ENCODE measurements around the gene NCAPD3. TPM values are rescaled to one million over a fixed set of nuclear protein-coding genes. Genes with fewer than 3 reads are reported as not detected.
A peak's percentile ranks its signal among the peaks of the same experiment; 100 is the strongest.

The NCAPD3 gene
- total RNA-seq, 1 donor = 9.4 TPM

GRCh38 chr11:134125507-134125906, 98.3 kb downstream of the NCAPD3 start:
- Histone ChIP-seq H3K4me2 (ENCODE audit: insufficient read depth, low read length) (peak overlapping the region; percentile 92), H3K4me1 (ENCODE audit: insufficient read depth, low read length) (peaks cover 32% of the 10 kb centered on the region), H3K4me3 (ENCODE audit: insufficient read depth, low read length) (peak overlapping the region; percentile 76), H3K27ac (ENCODE audit: low read depth, low read length) (peak overlapping the region; percentile 60), H3K9me3 (ENCODE audit: low read depth, low read length) (no peaks in the 10 kb centered on the region), H3K27me3 (ENCODE audit: insufficient read depth, low read length) (no peaks in the 10 kb centered on the region), H3K79me2 (ENCODE audit: insufficient read depth, low read length) (no peaks in the 10 kb centered on the region), H2AFZ (ENCODE audit: low read length) (peak overlapping the region; percentile 56), H4K20me1 (ENCODE audit: insufficient read depth, low read length) (peaks cover 6% of the 10 kb centered on the region), H3K36me3 (ENCODE audit: insufficient read depth, low read length) (no peaks in the 10 kb centered on the region)
- TF ChIP-seq CTCF (IDR thresholded peaks at IDR 0.05; ENCODE audit: extremely low read depth, low read depth, low read length) = no peak
- DNase-seq (ENCODE audit: insufficient read length, low spot score, missing footprints) = peak; percentile 67

GRCh38 chr11:134124660-134125451, 98.9 kb downstream of the NCAPD3 start:
- H4K20me1 ChIP-seq (ENCODE audit: insufficient read depth, low read length) = peaks cover 6% of the 10 kb centered on the region
- peak overlapping the region; percentile 56 for H2AFZ ChIP-seq (ENCODE audit: low read length)
- peak overlapping the region; percentile 60 for H3K27ac ChIP-seq (ENCODE audit: low read depth, low read length)
- H3K4me1 ChIP-seq (ENCODE audit: insufficient read depth, low read length) = peaks cover 39% of the 10 kb centered on the region
- H3K4me2 ChIP-seq (ENCODE audit: insufficient read depth, low read length) = peak overlapping the region; percentile 92
- H3K79me2 ChIP-seq (ENCODE audit: insufficient read depth, low read length) = no peaks in the 10 kb centered on the region
- no peaks in the 10 kb centered on the region for H3K27me3 ChIP-seq (ENCODE audit: insufficient read depth, low read length)
- no peaks in the 10 kb centered on the region for H3K9me3 ChIP-seq (ENCODE audit: low read depth, low read length)
- peak overlapping the region; percentile 76 for H3K4me3 ChIP-seq (ENCODE audit: insufficient read depth, low read length)
- peak; percentile 86 for DNase-seq (ENCODE audit: insufficient read length, low spot score, missing footprints)
- no peaks in the 10 kb centered on the region for H3K36me3 ChIP-seq (ENCODE audit: insufficient read depth, low read length)
- no peak for TF ChIP-seq CTCF (IDR thresholded peaks at IDR 0.05; ENCODE audit: extremely low read depth, low read depth, low read length)

GRCh38 chr11:134120921-134121526, 102.7 kb downstream of the NCAPD3 start:
- Histone ChIP-seq H3K27me3 (ENCODE audit: insufficient read depth, low read length) (no peaks in the 10 kb centered on the region), H3K4me3 (ENCODE audit: insufficient read depth, low read length) (peak overlapping the region; percentile 60), H3K27ac (ENCODE audit: low read depth, low read length) (peak overlapping the region; percentile 97), H3K4me1 (ENCODE audit: insufficient read depth, low read length) (peaks cover 37% of the 10 kb centered on the region), H3K36me3 (ENCODE audit: insufficient read depth, low read length) (no peaks in the 10 kb centered on the region), H3K4me2 (ENCODE audit: insufficient read depth, low read length) (peak overlapping the region; percentile 86), H3K9me3 (ENCODE audit: low read depth, low read length) (no peaks in the 10 kb centered on the region), H4K20me1 (ENCODE audit: insufficient read depth, low read length) (no peaks in the 10 kb centered on the region), H3K79me2 (ENCODE audit: insufficient read depth, low read length) (no peaks in the 10 kb centered on the region), H2AFZ (ENCODE audit: low read length) (peak overlapping the region; percentile 80)
- DNase-seq (ENCODE audit: insufficient read length, low spot score, missing footprints) = peak; percentile 73
- TF ChIP-seq CTCF (IDR thresholded peaks at IDR 0.05; ENCODE audit: extremely low read depth, low read depth, low read length) = no peak
